Neuronal stem cell (in vitro differentiated cells): ENCODE data around the gene SNX33.

Experiments
- DNase-seq: peaks from one replicate; pipeline ENCODE4 v3.0.0-alpha.2; 2013; ENCODE audit warnings: low spot score
- H2AFZ ChIP-seq: one replicate; pipeline ENCODE4 v1.6.1; 2013; ENCODE audit warnings: mild to moderate bottlenecking, low read length, inconsistent platforms
- H2AK5ac ChIP-seq: 2 replicates; pipeline ENCODE4 v1.6.1; 2013; ENCODE audit warnings: low read depth, mild to moderate bottlenecking, inconsistent platforms, low read length, moderate library complexity, mixed read lengths
- H2BK120ac ChIP-seq: 2 replicates; pipeline ENCODE4 v1.6.1; 2013; ENCODE audit warnings: low read depth, mild to moderate bottlenecking, inconsistent platforms, low read length, moderate library complexity, mixed read lengths
- H2BK12ac ChIP-seq: one replicate; pipeline ENCODE4 v1.6.1; 2013; ENCODE audit warnings: low read length, inconsistent platforms
- H2BK15ac ChIP-seq: 2 replicates; pipeline ENCODE4 v1.6.1; 2013; ENCODE audit warnings: mild to moderate bottlenecking, low read length, inconsistent platforms, mixed read lengths
- H2BK5ac ChIP-seq: one replicate; pipeline ENCODE4 v1.6.1; 2013; ENCODE audit warnings: inconsistent platforms, mild to moderate bottlenecking, low read length, moderate library complexity
- H3K14ac ChIP-seq: one replicate; pipeline ENCODE4 v1.6.1; 2013; ENCODE audit warnings: low read length, inconsistent platforms
- H3K18ac ChIP-seq: 2 replicates; pipeline ENCODE4 v1.6.1; 2013; ENCODE audit warnings: low read length, inconsistent platforms
- H3K23ac ChIP-seq: 2 replicates; pipeline ENCODE4 v1.6.1; 2013; ENCODE audit warnings: low read depth, mild to moderate bottlenecking, mixed read lengths, low read length, inconsistent platforms; ENCODE audit not compliant: poor library complexity
- H3K27ac ChIP-seq: replicated peaks from 3 replicates; pipeline ENCODE4 v1.5.1; 2013; ENCODE audit warnings: low read length, inconsistent platforms
- H3K27me3 ChIP-seq, 3 experiments: 2 replicates each; pipeline ENCODE4 v1.6.1; 2013; ENCODE audit warnings: low read length in 3 of 3, mild to moderate bottlenecking in 2 of 3, inconsistent platforms in 1 of 3, low read depth in 1 of 3, mixed read lengths in 1 of 3, moderate library complexity in 1 of 3; ENCODE audit not compliant: control insufficient read depth in 3 of 3, insufficient read depth in 3 of 3
- H3K36me3 ChIP-seq, 2 donors: replicated peaks in 1 of 2; 2 replicates each; pipeline ENCODE4 v1.6.1; 2013; ENCODE audit warnings: low read length in 2 of 2; ENCODE audit not compliant: control insufficient read depth in 2 of 2, insufficient read depth in 2 of 2
- H3K4ac ChIP-seq: 2 replicates; pipeline ENCODE4 v1.6.1; 2013; ENCODE audit warnings: inconsistent platforms, mild to moderate bottlenecking, low read length, moderate library complexity
- H3K4me1 ChIP-seq, 2 donors: 1 replicate in 1 of 2; 2 replicates in 1 of 2; pipeline ENCODE4 v1.6.1; 2013; ENCODE audit warnings: low read length in 2 of 2, low read depth in 1 of 2; ENCODE audit not compliant: control insufficient read depth in 2 of 2, insufficient read depth in 1 of 2
- H3K4me2 ChIP-seq: one replicate; pipeline ENCODE4 v1.6.1; 2013; ENCODE audit warnings: mild to moderate bottlenecking, low read length, inconsistent platforms; ENCODE audit not compliant: insufficient read depth, poor library complexity, severe bottlenecking
- H3K4me3 ChIP-seq, 2 donors: 2 replicates each; pipeline ENCODE4 v1.5.1; 2013; ENCODE audit warnings: low read length in 2 of 2, mild to moderate bottlenecking in 2 of 2, inconsistent platforms in 1 of 2, moderate library complexity in 1 of 2
- H3K79me1 ChIP-seq: one replicate; pipeline ENCODE4 v1.6.1; 2013; ENCODE audit warnings: low read depth, mild to moderate bottlenecking, inconsistent platforms, low read length, moderate library complexity
- H3K9ac ChIP-seq: one replicate; pipeline ENCODE4 v1.6.1; 2013; ENCODE audit warnings: mild to moderate bottlenecking, low read depth, low read length, inconsistent platforms; ENCODE audit not compliant: poor library complexity
- H3K9me3 ChIP-seq, 2 donors: replicated peaks in 1 of 2; 2 replicates each; pipeline versions ENCODE3 to v1.6.1; 2013; ENCODE audit warnings: low read length in 2 of 2, mild to moderate bottlenecking in 2 of 2, inconsistent platforms in 1 of 2, low read depth in 1 of 2, mixed read lengths in 1 of 2, moderate library complexity in 1 of 2; ENCODE audit not compliant: control insufficient read depth in 2 of 2, insufficient read depth in 1 of 2
- H4K8ac ChIP-seq: one replicate; pipeline ENCODE4 v1.6.1; 2013; ENCODE audit warnings: low read depth, mild to moderate bottlenecking, inconsistent platforms, low read length, moderate library complexity
- H4K91ac ChIP-seq: one replicate; pipeline ENCODE4 v1.6.1; 2013; ENCODE audit warnings: low read length, low read depth, mild to moderate bottlenecking, inconsistent platforms; ENCODE audit not compliant: poor library complexity
- WGBS, 2 donors: extraction: QIAGEN DNeasy Blood & Tissue Kit; methylation state at CpG; one replicate each; pipeline ENCODE4 v1.1.7; 2013; ENCODE audit warnings: missing lambda C conversion rate in 2 of 2, mixed read lengths in 1 of 2; ENCODE audit not compliant: insufficient read length in 2 of 2, insufficient replicate concordance in 1 of 2; ENCODE audit errors: extremely low coverage in 2 of 2; 5-methylcytosine and 5-hydroxymethylcytosine counted together

The SNX33 gene

GRCh38 chr15:75672646-75673425 is 25.1 kb downstream of the SNX33 start:
- no peak overlapping the region for H3K27ac ChIP-seq
- no peak for DNase-seq

GRCh38 chr15:75673426-75674235 is 25.9 kb downstream of the SNX33 start:
- no peaks in the 10 kb centered on the region for H3K36me3 ChIP-seq

More at GRCh38 chr15:75672646-75673425, 25.1 kb downstream of the SNX33 start:
- Histone ChIP-seq H3K23ac (peak overlapping the region; percentile 27), H2AFZ (no peak overlapping the region), H3K4me2 (no peak overlapping the region), H3K79me1 (no peaks in the 10 kb centered on the region), H2AK5ac (peak overlapping the region; percentile 51), H2BK120ac (no peak overlapping the region), H3K4me1 (peaks cover 9 to 25% of the 10 kb centered on the region in 2 donors), H4K91ac (no peak overlapping the region), H2BK12ac (no peak overlapping the region), H3K27me3 (no peaks in the 10 kb centered on the region), H3K36me3 (no peaks in the 10 kb centered on the region), H3K18ac (peak overlapping the region; percentile 68), H3K14ac (no peak overlapping the region), H4K8ac (no peak overlapping the region), H3K4ac (no peak overlapping the region), H2BK5ac (peak overlapping the region; percentile 30), H2BK15ac (no peak overlapping the region), H3K9ac (no peak overlapping the region), H3K4me3 (no peak overlapping the region), H3K9me3 (no peaks in the 10 kb centered on the region)
- WGBS, 2 donors, result no CpG with 5 or more reads among the region's 14 CpGs

GRCh38 chr15:75674366-75674765 is 26.7 kb downstream of the SNX33 start:
- H3K27me3 ChIP-seq, result no peaks in the 10 kb centered on the region
- no CpG with 5 or more reads among the region's 8 CpGs for WGBS, 2 donors
- no peak for DNase-seq
- no peak overlapping the region for H2BK5ac ChIP-seq
- H4K8ac ChIP-seq, result no peak overlapping the region
- H3K18ac ChIP-seq, result no peak overlapping the region
- H2BK15ac ChIP-seq, result no peak overlapping the region
- H2BK12ac ChIP-seq, result no peak overlapping the region
- H4K91ac ChIP-seq, result no peak overlapping the region
- no peak overlapping the region for H3K27ac ChIP-seq
- H2AFZ ChIP-seq, result no peak overlapping the region
- no peak overlapping the region for H2BK120ac ChIP-seq
- H3K4me3 ChIP-seq, result no peak overlapping the region
- peaks cover 9 to 26% of the 10 kb centered on the region in 2 donors for H3K4me1 ChIP-seq
- H3K4ac ChIP-seq, result no peak overlapping the region
- no peak overlapping the region for H3K23ac ChIP-seq
- no peaks in the 10 kb centered on the region for H3K79me1 ChIP-seq
- H3K9ac ChIP-seq, result no peak overlapping the region
- no peak overlapping the region for H3K4me2 ChIP-seq
- peak overlapping the region; percentile 41 for H2AK5ac ChIP-seq
- H3K14ac ChIP-seq, result no peak overlapping the region
- H3K9me3 ChIP-seq, result no peaks in the 10 kb centered on the region
- H3K36me3 ChIP-seq, result no peaks in the 10 kb centered on the region

More at GRCh38 chr15:75673426-75674235, 25.9 kb downstream of the SNX33 start:
- Histone ChIP-seq H2BK12ac (no peak overlapping the region), H3K27ac (no peak overlapping the region), H3K23ac (peak overlapping the region; percentile 27), H3K79me1 (no peaks in the 10 kb centered on the region), H3K9me3 (no peaks in the 10 kb centered on the region), H2AK5ac (peak overlapping the region; percentile 51), H3K27me3 (no peaks in the 10 kb centered on the region), H4K91ac (no peak overlapping the region), H2BK15ac (no peak overlapping the region), H4K8ac (no peak overlapping the region), H3K4ac (no peak overlapping the region), H3K4me3 (no peak overlapping the region), H3K9ac (no peak overlapping the region), H3K14ac (no peak overlapping the region), H2BK5ac (peak overlapping the region; percentile 30), H2AFZ (no peak overlapping the region), H3K18ac (peak overlapping the region; percentile 68), H2BK120ac (no peak overlapping the region), H3K4me1 (peaks cover 9 to 26% of the 10 kb centered on the region in 2 donors), H3K4me2 (no peak overlapping the region)
- no peak for DNase-seq
- no CpG with 5 or more reads among the region's 10 CpGs for WGBS, 2 donors
